ENCODE results near the gene ADAT1. TPM values are rescaled to one million over a fixed set of nuclear protein-coding genes. Genes with fewer than 3 reads are reported as not detected.

ADAT1 gene
- total RNA-seq, 4 donors from 2014 or later, result 27.2 to 38.7 (median 32.4) TPM

DNA sequence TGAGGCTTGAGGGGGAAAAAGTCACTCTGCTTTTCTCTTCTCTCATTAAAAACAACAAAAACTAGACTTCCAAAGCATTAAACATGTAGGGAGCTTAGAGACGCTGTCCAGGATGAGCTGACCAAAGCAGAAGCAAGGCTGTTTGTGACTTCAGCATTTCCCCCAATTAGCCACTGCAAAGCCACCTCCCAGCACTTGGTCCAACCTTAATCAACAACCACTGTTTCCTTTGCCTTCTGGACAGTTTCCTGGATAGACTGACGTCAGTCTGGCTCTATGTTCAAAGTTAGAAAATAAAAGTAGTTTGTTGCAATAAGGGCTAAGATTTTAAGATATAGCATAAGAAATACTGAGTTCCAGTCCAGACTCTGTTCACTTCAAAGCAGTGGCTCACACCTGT lies 70.1 kb downstream of the ADAT1 start:
- WGBS, 2 donors (ENCODE audit: low coverage in 1 of 2), result 62 to 65% methylated on average over 2 of the region's 2 CpGs
- H3K4me1 ChIP-seq, result peaks cover 0 to 22% (median 0%) of the 10 kb centered on the region in 3 donors
- H3K36me3 ChIP-seq, result no peaks in the 10 kb centered on the region
- no peaks in the 10 kb centered on the region for H3K9me3 ChIP-seq
- no peak overlapping the region for H3K4me3 ChIP-seq
- no peak for ATAC-seq
- TF ChIP-seq CTCF (IDR thresholded peaks at IDR 0.05), result no peak
- no peak for TF ChIP-seq EP300 (IDR thresholded peaks at IDR 0.05)
- TF ChIP-seq POLR2A (IDR thresholded peaks at IDR 0.05), result no peak
- TF ChIP-seq POLR2AphosphoS5 (IDR thresholded peaks at IDR 0.05), result no peak
- no peaks in the 10 kb centered on the region for H3K27me3 ChIP-seq
- H3K27ac ChIP-seq, result peak overlapping the region in 2 of 4 donors; percentile 6 to 30

- Histone ChIP-seq H3K27me3 (no peaks in the 10 kb centered on the region), H3K36me3 (no peaks in the 10 kb centered on the region), H3K27ac (peak overlapping the region in 2 of 4 donors; percentile 21 to 22), H3K4me1 (peaks cover 0 to 10% (median 0%) of the 10 kb centered on the region in 3 donors), H3K9me3 (no peaks in the 10 kb centered on the region), H3K4me3 (no peak overlapping the region)
- TF ChIP-seq EP300 (IDR thresholded peaks at IDR 0.05), result no peak
- TF ChIP-seq CTCF (IDR thresholded peaks at IDR 0.05), result peak in 2 of 4 experiments; percentile 18 to 40
- peak; percentile 4 for TF ChIP-seq POLR2AphosphoS5 (IDR thresholded peaks at IDR 0.05)
- ATAC-seq, result peak; percentile 63
- WGBS, 2 donors (ENCODE audit: low coverage in 1 of 2), result 71 to 100% methylated on average over 1 to 7 of the region's 7 CpGs
Observed at GRCh38 chr16:75550211-75550662, 72.8 kb downstream of the ADAT1 start.

Other genes starting within 250 kb of the ADAT1 start
- 10 to 100 TPM; 45.1 to 70.0 (median 50.0) TPM for gene CFDP1, start 189.8 kb downstream of the ADAT1 start, total RNA-seq
- gene TMEM170A, start 158.6 kb downstream of the ADAT1 start, total RNA-seq, result 10 to 100 TPM in 3 of 4 donors, 1 to 10 TPM in 1; 9.8 to 21.8 (median 13.8) TPM
- gene CHST6, start 127.8 kb downstream of the ADAT1 start, total RNA-seq, result 1 to 10 TPM in 2 of 4 donors, under 1 TPM in 2; 0.62 to 3.2 (median 1.6) TPM
- not detected for gene CHST5, start 87.2 kb downstream of the ADAT1 start, total RNA-seq
- gene TMEM231, start 67.0 kb downstream of the ADAT1 start, total RNA-seq, result 10 to 100 TPM in 1 of 4 donors, 1 to 10 TPM in 3; 7.2 to 12.0 (median 9.3) TPM
- 100 to 1,000 TPM in 1 of 4 donors, 10 to 100 TPM in 3; 87.4 to 118 (median 92.0) TPM for gene GABARAPL2, start 56.9 kb downstream of the ADAT1 start, total RNA-seq
- 100 to 1,000 TPM; 118 to 130 (median 121) TPM for gene KARS1, start 24.4 kb upstream of the ADAT1 start, total RNA-seq
- 10 to 100 TPM; 64.3 to 82.2 (median 71.4) TPM for gene TERF2IP, start 24.5 kb upstream of the ADAT1 start, total RNA-seq
- not detected for gene CPHXL2, start 53.7 kb upstream of the ADAT1 start, total RNA-seq
- gene DUXB, start 78.2 kb upstream of the ADAT1 start, total RNA-seq, result not detected
- gene CPHXL, start 103.2 kb upstream of the ADAT1 start, total RNA-seq, result not detected

All from gastroesophageal sphincter (tissue), 4 donors.